Neural cell (in vitro differentiated cells): ENCODE data around the gene TBC1D5. TPM values are rescaled to one million over a fixed set of nuclear protein-coding genes. Genes with fewer than 3 reads are reported as not detected.

ENCODE experiments used
- H2AFZ ChIP-seq: fragments of 200-600, 300-800 bp; sonication (generic), shearing (Covaris generic); 2 replicates; pipeline ENCODE4 v1.6.0; 2014; ENCODE audit warnings: low read depth, mild to moderate bottlenecking, antibody characterized with exemption, low read length, moderate library complexity
- H3F3A ChIP-seq: fragments of 200-600 bp; shearing (Covaris generic); 2 replicates; pipeline ENCODE4 v1.6.1; 2016; ENCODE audit warnings: mild to moderate bottlenecking, moderate library complexity, mixed read lengths, antibody characterized with exemption, low read length; ENCODE audit not compliant: insufficient read depth, poor library complexity, severe bottlenecking
- H3K27ac ChIP-seq: fragments of 200-600, 300-800 bp; sonication (generic), shearing (Covaris generic); 2 replicates; pipeline ENCODE4 v1.5.1; 2014; ENCODE audit warnings: mild to moderate bottlenecking, low read length, moderate library complexity
- H3K27me3 ChIP-seq: fragments of 300-800, 200-600 bp; sonication (generic), shearing (Covaris generic); 2 replicates; pipeline ENCODE4 v1.6.0; 2014; ENCODE audit warnings: mild to moderate bottlenecking, low read depth, low read length, moderate library complexity; ENCODE audit not compliant: insufficient read depth
- H3K36me3 ChIP-seq: fragments of 300-800, 200-600 bp; sonication (generic), shearing (Covaris generic); 2 replicates; pipeline ENCODE4 v1.5.1; 2014; ENCODE audit warnings: mild to moderate bottlenecking, antibody characterized with exemption, low read length, moderate library complexity; ENCODE audit not compliant: insufficient read depth
- H3K4me2 ChIP-seq: fragments of 300-800, 200-600 bp; sonication (generic), shearing (Covaris generic); 2 replicates; pipeline ENCODE4 v1.6.0; 2014; ENCODE audit warnings: mild to moderate bottlenecking, low read length
- H3K4me3 ChIP-seq: fragments of 300-800, 200-600 bp; sonication (generic), shearing (Covaris generic); 2 replicates; pipeline ENCODE4 v1.5.1; 2014; ENCODE audit warnings: mild to moderate bottlenecking, low read length, moderate library complexity
- H3K79me2 ChIP-seq: fragments of 200-600 bp; shearing (Covaris generic); replicated peaks from 2 replicates; pipeline ENCODE4 v1.6.0; 2014; ENCODE audit warnings: mild to moderate bottlenecking, low read length, moderate library complexity; ENCODE audit not compliant: insufficient read depth
- H3K9ac ChIP-seq: fragments of 300-800, 200-600 bp; sonication (generic), shearing (Covaris generic); 2 replicates; pipeline ENCODE4 v1.6.1; 2016; ENCODE audit warnings: mild to moderate bottlenecking, low read length, mixed read lengths
- H3K9me2 ChIP-seq: fragments of 200-600 bp; shearing (Covaris generic); 2 replicates; pipeline ENCODE4 v1.6.1; 2016; ENCODE audit warnings: mild to moderate bottlenecking, low read length, mixed read lengths; ENCODE audit not compliant: insufficient read depth
- H3K9me3 ChIP-seq: fragments of 200-600, 300-800 bp; sonication (generic), shearing (Covaris generic); 2 replicates; pipeline ENCODE4 v1.6.1; 2016; ENCODE audit warnings: mild to moderate bottlenecking, mixed run types, low read length, moderate library complexity, mixed read lengths
- H4K20me1 ChIP-seq: fragments of 200-600 bp; shearing (Covaris generic); 2 replicates; pipeline ENCODE4 v1.6.1; 2016; ENCODE audit warnings: mild to moderate bottlenecking, mixed run types; ENCODE audit not compliant: insufficient read depth
- CTCF ChIP-seq: fragments of 450-650 bp; IDR thresholded peaks from 2 replicates; pipeline ENCODE4 v1.5.1; 2014; ENCODE audit warnings: antibody characterized with exemption, mild to moderate bottlenecking, moderate library complexity; ENCODE audit not compliant: poor library complexity, severe bottlenecking
- EP300 ChIP-seq: fragments of 450-650 bp; conservative IDR thresholded peaks from 2 replicates; pipeline ENCODE4 v1.6.1; 2014; ENCODE audit warnings: antibody characterized with exemption, mild to moderate bottlenecking, moderate library complexity; ENCODE audit not compliant: poor library complexity, severe bottlenecking
- EZH2 ChIP-seq: fragments of 200-600, 300-800 bp; shearing (Covaris generic), sonication (generic); IDR thresholded peaks from 2 replicates; pipeline ENCODE4 v1.6.1; 2014; ENCODE audit warnings: antibody characterized with exemption, low read length, borderline replicate concordance, mild to moderate bottlenecking; ENCODE audit not compliant: insufficient read depth, poor library complexity, severe bottlenecking
- MXI1 ChIP-seq: fragments of 450-650 bp; conservative IDR thresholded peaks from 2 replicates; pipeline ENCODE4 v1.6.1; 2014; ENCODE audit warnings: antibody characterized with exemption, mild to moderate bottlenecking; ENCODE audit not compliant: poor library complexity, severe bottlenecking
- POLR2AphosphoS5 ChIP-seq: IDR thresholded peaks from 2 replicates; pipeline ENCODE4 v1.6.1; 2012
- RAD21 ChIP-seq: fragments of 450-650 bp; conservative IDR thresholded peaks from 2 replicates; pipeline ENCODE4 v1.6.1; 2014; ENCODE audit warnings: antibody characterized with exemption, mild to moderate bottlenecking, moderate library complexity
- REST ChIP-seq: IDR thresholded peaks from 2 replicates; pipeline ENCODE4 v1.6.1; 2012; ENCODE audit warnings: borderline replicate concordance
- SMC3 ChIP-seq: fragments of 450-650 bp; conservative IDR thresholded peaks from 2 replicates; pipeline ENCODE4 v1.6.1; 2014; ENCODE audit warnings: antibody characterized with exemption, mild to moderate bottlenecking, moderate library complexity; ENCODE audit not compliant: poor library complexity
- TAF1 ChIP-seq: IDR thresholded peaks from 2 replicates; pipeline ENCODE4 v1.6.1; 2012; ENCODE audit warnings: low read depth
- polyA plus RNA-seq: library from polyadenylated mRNA; depleted of rRNA; stranded (reverse); fragments of >200 nt; gene quantifications from 2 replicates; pipeline ENCODE4 v1.2.3, GENCODE V29; 2014

TBC1D5 gene
- polyA plus RNA-seq, 1 donor from 2014 or later: 28.3 TPM

- no peak overlapping the region for H3K9ac ChIP-seq
- no peaks in the 10 kb centered on the region for H3F3A ChIP-seq
- no peak overlapping the region for H3K4me2 ChIP-seq
- TF ChIP-seq SMC3 (no peak), TAF1 (no peak), REST (no peak), POLR2AphosphoS5 (no peak), CTCF (no peak), EP300 (no peak), EZH2 (no peak), RAD21 (no peak), MXI1 (no peak)
- H3K9me2 ChIP-seq: no peaks in the 10 kb centered on the region
- no peak overlapping the region for H3K27ac ChIP-seq
- H3K9me3 ChIP-seq: no peaks in the 10 kb centered on the region
- H3K36me3 ChIP-seq: no peaks in the 10 kb centered on the region
- H4K20me1 ChIP-seq: no peaks in the 10 kb centered on the region
- H3K4me3 ChIP-seq: no peak overlapping the region
- H3K27me3 ChIP-seq: no peaks in the 10 kb centered on the region
- no peak overlapping the region for H2AFZ ChIP-seq
- no peaks in the 10 kb centered on the region for H3K79me2 ChIP-seq
These were observed 261.3 kb downstream of the TBC1D5 start for GRCh38 chr3:17481116-17481515.

GRCh38 chr3:17479681-17480405, 262.6 kb downstream of the TBC1D5 start:
- no peak for TF ChIP-seq RAD21
- no peak for TF ChIP-seq EP300
- no peak for TF ChIP-seq REST
- TF ChIP-seq EZH2: no peak
- TF ChIP-seq MXI1: no peak
- no peak for TF ChIP-seq TAF1
- TF ChIP-seq SMC3: no peak
- TF ChIP-seq POLR2AphosphoS5: no peak
- TF ChIP-seq CTCF: no peak
- H3K9me3 ChIP-seq: no peaks in the 10 kb centered on the region
- H3K27me3 ChIP-seq: no peaks in the 10 kb centered on the region
- no peaks in the 10 kb centered on the region for H3K9me2 ChIP-seq
- H3K9ac ChIP-seq: no peak overlapping the region
- no peaks in the 10 kb centered on the region for H3K79me2 ChIP-seq
- no peaks in the 10 kb centered on the region for H3F3A ChIP-seq
- no peak overlapping the region for H3K4me3 ChIP-seq
- H3K27ac ChIP-seq: no peak overlapping the region
- no peak overlapping the region for H3K4me2 ChIP-seq
- H2AFZ ChIP-seq: no peak overlapping the region
- no peaks in the 10 kb centered on the region for H3K36me3 ChIP-seq
- no peaks in the 10 kb centered on the region for H4K20me1 ChIP-seq
